HG02571 (cell line): Measurements from ENCODE around the gene PGA5.

ENCODE experiments used
- ATAC-seq: cut with Tn5 transposase; IDR thresholded peaks from one replicate; pipeline ENCODE4 v1.9.1; 2021; ENCODE audit warnings: mild to moderate bottlenecking, moderate library complexity; ENCODE audit not compliant: unreplicated experiment

PGA5 gene

DNA sequence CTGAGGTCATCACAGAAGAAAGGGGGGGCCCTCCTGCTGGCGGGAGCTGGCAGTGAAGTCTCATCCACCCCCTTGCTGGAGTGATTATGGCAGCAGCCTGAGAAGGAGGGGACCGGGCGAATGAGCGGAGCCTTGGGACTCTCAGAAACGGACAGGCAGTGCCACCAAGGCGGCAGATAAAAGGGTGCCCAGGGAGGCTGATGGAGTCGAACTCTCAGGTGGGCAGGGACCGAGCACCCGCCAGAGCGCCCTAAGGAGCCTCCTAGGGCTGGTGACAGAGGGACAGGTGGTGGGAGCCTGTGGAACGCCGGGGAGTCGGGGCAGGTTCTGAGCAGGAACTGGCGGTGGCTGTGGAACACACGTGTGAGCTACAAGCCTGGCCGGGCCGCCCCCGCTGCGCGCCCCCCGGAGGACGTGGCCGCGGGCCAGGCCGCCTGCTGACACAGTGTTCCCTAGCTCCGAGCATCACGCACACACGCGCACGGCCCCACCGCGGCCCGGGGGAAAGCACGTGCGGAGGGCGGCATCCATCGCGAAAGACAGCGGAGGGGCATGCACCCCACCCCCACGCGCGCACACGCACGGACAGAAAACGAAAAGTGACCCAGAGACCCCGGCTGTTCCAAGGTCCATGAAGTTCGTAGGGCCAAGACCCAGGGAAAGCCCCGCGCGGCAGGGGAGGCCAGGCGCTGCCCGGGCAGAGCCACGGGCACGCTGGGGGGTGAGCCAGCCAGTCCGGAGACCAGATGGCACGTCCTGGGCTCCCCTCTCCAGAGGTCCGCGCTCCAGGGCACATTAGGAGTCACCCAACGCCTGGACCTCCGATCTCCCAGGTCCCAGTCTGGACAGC is 53.1 kb downstream of the PGA5 start:
- ATAC-seq, result peak; percentile 39

DNA sequence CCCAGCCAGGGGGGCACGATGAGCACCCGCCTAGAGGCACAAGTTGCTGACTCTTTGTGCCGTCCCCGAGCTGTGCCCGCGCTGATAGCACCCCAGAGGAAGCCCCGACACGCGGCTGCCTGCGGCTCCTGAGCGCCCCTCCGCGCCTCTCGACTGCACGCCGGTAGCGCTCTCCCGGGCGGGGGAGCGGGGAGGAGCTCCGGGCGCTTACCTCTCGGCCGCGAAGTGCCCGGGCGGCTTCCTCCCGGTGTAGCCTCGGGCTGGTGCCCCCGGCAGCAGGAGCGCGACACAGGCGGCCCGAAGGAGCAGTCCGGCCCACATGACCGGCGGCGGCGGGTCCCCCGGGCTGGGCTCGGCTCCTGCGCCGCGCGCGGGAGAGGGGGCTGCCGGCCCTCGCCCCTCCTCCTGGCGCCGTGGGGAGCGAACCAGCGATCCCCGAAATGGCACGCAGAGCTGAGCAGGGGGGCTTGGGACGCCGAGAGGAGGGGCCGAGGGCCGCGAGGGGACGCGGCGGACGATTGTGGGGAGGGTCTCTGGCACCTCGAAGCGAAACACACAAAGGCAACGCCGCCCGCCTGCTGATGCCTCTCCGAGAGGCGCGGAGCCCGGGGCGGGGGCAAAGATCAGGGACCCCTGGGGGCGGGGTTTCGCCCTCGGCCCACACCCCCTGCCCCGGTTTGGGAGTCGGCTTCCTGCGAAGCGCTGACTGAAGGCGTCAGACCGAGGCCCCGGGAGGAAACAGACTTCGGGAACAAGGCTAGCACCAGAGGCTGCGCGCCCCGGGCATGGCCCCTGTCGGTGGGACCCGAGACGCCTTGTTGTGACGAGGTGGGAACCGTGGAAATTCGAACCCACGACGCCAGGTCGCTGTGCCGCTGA is 54.0 kb downstream of the PGA5 start, which contains the start of gene VWCE:
Gene VWCE, minus strand, starts transcription at position 600 of the 879 bp plus-strand sequence. Its CDS starts 279 bp downstream, at position 321.
- ATAC-seq, result peak; percentile 63

DNA sequence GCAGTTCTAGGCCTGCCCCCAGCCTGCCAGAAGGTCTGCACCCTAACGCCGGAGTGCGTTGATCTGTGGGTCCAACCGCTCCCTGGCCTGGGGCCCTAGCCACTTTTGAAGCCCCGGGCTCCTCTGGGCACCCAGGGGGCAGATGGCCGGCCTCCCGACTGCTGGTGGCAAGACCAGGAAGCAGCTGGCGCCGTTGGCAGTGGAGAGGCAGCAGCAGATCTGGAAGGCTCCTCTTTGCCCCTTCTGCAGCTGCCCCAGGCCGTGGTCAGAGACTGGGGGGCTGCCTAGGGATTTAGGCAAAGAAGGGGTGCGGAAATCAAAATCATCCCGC is 54.6 kb downstream of the PGA5 start:
- no peak for ATAC-seq

DNA sequence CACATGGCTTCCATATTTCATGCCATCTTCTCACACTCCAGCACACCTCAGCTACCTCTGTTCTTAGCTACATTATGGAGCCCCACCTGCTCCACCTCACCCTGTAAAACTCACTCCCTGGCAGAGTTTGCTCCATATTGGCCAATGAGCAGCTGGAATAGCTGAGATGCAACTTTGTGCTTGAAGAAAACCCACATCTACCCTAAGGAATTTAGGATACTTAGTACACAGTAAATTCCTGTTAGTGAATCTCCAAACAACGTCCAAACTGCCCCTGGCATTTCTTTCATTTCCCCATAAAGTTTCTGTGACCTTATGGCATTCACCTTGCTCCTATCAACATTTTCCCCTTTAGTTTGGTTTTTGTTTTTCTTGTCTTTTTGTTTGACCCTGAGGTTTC is 56.4 kb downstream of the PGA5 start:
- ATAC-seq, result no peak

DNA sequence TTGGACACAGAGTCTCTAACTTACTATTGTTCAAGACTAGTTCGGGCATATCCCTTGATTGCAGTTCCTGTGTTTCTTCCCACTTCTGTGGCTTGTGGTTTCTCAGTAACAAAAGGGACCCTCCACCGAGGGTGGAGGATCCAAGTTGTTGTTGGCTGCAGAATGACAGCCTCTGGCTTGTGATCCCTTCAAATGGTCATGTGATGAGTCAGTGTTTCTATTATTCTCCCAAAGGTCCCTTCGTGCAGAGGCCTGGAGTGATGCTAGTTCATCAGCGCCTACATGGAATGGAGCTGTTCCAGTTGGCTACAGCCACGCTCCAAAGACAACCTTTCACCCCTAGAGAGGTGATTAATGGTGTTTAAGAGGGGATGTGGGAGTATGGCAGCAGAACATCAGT is 56.8 kb downstream of the PGA5 start:
- no peak for ATAC-seq

DNA sequence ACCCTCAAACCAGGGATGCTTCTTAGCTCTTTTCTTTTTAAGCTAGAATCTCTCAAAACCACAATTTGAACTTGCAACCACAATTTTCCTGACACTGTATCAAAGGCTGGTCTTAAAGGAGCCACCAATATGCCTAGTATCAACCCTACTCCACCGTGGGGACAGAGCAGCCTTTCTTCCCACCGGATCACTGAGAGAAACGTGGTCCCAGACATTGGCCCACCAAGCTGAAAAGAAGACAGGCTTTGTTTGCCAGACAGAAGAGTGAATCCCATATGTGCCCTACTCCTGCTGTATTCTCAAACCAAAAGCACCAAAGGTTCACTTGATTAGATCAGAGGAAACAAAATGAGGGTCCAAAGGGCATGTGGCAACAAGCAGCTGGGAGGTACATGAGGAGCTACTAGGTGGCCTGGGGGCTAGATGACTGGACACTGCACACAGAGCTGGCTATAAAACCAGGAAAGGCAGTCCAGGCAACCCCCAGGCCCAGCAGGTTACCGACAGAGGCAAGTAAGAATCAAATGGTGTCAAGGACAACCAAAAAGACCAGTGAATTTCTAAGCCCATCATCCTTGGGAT is 57.8 kb downstream of the PGA5 start:
- no peak for ATAC-seq
